Chondrocyte (in vitro differentiated cells): Measurements from ENCODE around the gene MGAT4A. TPM values are rescaled to one million over a fixed set of nuclear protein-coding genes. Genes with fewer than 3 reads are reported as not detected.

Experiments
- DNase-seq: peaks from one replicate; pipeline ENCODE4 v3.0.0; 2021; ENCODE audit warnings: mixed read lengths, low spot score
- H3K27ac Mint-ChIP-seq: one replicate; pipeline ENCODE4 v1.8.0; 2021; ENCODE audit warnings: mild to moderate bottlenecking, moderate library complexity, mixed read lengths; ENCODE audit not compliant: unreplicated experiment
- H3K27me3 Mint-ChIP-seq: 2 replicates; pipeline ENCODE4 v1.8.0; 2021; ENCODE audit warnings: low read depth, mixed read lengths
- H3K36me3 Mint-ChIP-seq: 2 replicates; pipeline ENCODE4 v1.8.0; 2021; ENCODE audit warnings: low read depth, mixed read lengths
- H3K4me1 Mint-ChIP-seq: 2 replicates; pipeline ENCODE4 v1.8.0; 2021; ENCODE audit warnings: low read depth, mild to moderate bottlenecking, mixed read lengths
- H3K4me3 Mint-ChIP-seq: one replicate; pipeline ENCODE4 v1.8.0; 2021; ENCODE audit warnings: mild to moderate bottlenecking, moderate library complexity, mixed read lengths; ENCODE audit not compliant: unreplicated experiment
- H3K9me3 Mint-ChIP-seq: 2 replicates; pipeline ENCODE4 v1.8.0; 2021; ENCODE audit warnings: low read depth, mixed read lengths
- CTCF ChIP-seq: fragments of 200-600 bp; sonication (generic); IDR thresholded peaks from 2 replicates; pipeline ENCODE4 v1.5.0; 2021; ENCODE audit warnings: antibody characterized with exemption, mild to moderate bottlenecking, moderate library complexity
- total RNA-seq: library from RNA; stranded (reverse); gene quantifications from 3 replicates; pipeline ENCODE4 v1.2.1, GENCODE V29; 2021

The MGAT4A gene
- total RNA-seq, 1 donor from 2014 or later: 2.1 TPM

DNA sequence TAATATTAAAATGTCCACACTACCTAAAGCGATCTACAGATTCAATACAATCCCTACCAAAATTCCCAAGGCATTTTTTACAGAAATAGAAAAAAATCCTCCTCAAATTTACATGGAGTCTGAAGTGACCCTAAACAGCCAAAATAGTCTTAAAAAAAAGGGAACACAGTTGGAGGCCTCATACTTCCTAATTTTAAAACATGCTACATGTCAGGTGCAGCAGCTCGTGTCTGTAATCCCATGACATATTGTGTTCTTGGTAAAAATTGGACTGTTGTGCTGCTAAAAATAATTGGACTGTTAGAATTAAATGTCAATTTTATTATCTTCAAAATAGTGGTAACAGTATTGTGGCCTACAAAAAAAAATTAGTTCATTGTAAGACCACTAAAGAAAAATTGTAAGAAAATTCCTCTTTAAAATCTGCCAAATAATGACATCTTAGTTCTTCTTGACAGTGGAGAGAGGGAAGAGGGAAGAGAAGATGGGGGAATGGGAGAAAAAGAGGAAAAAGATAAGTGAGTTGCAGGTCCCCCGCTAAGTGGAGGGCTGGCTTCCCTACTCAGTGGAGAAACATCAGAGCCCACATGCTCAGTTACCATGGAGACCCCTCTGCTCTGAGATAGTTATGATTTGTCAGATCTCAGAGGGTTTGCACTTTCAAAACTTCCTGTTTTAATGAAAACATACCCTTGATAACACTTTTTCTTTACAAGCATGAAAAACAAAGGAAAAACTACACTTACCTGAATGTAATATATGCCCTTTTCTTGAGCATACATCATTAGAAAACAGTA is 76.0 kb downstream of the MGAT4A start:
- TF ChIP-seq CTCF: no peak
- H3K4me1 Mint-ChIP-seq: no peaks in the 10 kb centered on the region
- peaks cover under 1% of the 10 kb centered on the region for H3K9me3 Mint-ChIP-seq
- peaks cover 5% of the 10 kb centered on the region for H3K27me3 Mint-ChIP-seq
- H3K27ac Mint-ChIP-seq: no peak overlapping the region
- H3K4me3 Mint-ChIP-seq: no peak overlapping the region
- DNase-seq: no peak
- H3K36me3 Mint-ChIP-seq: no peaks in the 10 kb centered on the region

DNA sequence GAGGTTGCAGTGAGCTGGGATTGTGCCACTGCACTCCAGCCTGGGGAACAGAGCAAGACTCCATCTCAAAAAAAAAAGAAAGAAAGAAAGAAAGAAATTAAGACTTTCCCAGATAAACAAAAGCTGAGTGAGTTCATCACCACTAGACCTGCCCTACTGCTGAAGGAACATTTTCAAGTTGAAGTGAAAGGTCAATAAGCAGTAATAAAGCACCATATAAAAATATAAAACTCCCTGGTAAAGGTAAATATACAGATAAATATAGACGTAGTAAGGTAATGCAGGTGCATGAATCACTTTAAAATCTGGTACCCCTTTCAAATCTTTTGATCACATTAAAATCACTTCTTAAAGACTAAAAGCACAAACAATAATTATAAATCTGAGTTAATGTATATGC is 79.9 kb downstream of the MGAT4A start:
- DNase-seq: no peak
- Mint-ChIP-seq H3K36me3 (no peaks in the 10 kb centered on the region), H3K27me3 (no peaks in the 10 kb centered on the region), H3K4me1 (peaks cover 8% of the 10 kb centered on the region), H3K4me3 (no peak overlapping the region), H3K9me3 (no peaks in the 10 kb centered on the region), H3K27ac (no peak overlapping the region)
- TF ChIP-seq CTCF: no peak

- no peak for TF ChIP-seq CTCF
- DNase-seq: no peak
- no peaks in the 10 kb centered on the region for H3K36me3 Mint-ChIP-seq
These were observed 80.9 kb downstream of the MGAT4A start for GRCh38 chr2:98649992-98650375.

DNA sequence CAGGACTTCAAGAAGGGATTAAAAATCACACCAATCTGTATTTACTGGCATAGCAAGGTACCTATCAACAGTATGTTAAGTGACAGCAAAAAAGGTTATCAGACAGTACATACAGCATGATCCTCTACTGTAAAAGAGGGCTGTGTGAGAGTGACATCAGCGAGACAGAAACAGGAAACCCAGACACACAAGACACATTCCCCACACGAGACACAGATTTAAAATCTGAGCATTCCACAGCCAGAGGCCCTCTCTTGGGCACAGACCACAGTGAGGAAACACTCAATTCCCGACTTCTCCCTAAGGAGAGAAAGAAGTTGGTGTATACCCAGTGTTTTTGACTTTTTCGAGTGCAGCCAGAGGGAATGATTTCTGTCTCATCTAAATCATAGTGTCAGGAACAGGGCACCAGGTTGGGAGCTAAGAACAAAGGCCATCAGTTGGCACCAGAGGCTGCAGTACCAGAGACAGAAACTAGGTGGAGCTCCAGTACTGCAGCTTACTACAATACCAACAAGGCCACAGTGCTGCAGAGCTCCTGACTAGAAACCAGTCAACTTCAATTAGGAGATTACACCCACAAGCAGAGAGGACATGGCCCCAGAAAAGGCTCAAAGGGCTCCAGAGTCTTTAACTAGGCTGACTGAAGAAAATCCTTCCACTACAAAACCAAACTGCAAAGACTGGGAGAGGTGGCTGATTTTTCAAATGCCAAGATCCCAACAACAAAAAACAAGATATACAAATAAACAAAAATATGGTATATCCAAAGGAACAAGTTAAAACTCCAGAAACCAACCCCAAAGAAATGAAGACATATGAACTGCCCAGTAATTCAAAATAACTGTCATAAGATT is 81.6 kb downstream of the MGAT4A start:
- TF ChIP-seq CTCF: peak; percentile 99
- Mint-ChIP-seq H3K4me3 (no peak overlapping the region), H3K36me3 (no peaks in the 10 kb centered on the region), H3K27me3 (peaks cover 4% of the 10 kb centered on the region), H3K4me1 (peaks cover 8% of the 10 kb centered on the region), H3K9me3 (no peaks in the 10 kb centered on the region), H3K27ac (peak overlapping the region; percentile 34)
- DNase-seq: no peak

More at GRCh38 chr2:98649992-98650375, 80.9 kb downstream of the MGAT4A start:
- Mint-ChIP-seq H3K9me3 (no peaks in the 10 kb centered on the region), H3K27me3 (no peaks in the 10 kb centered on the region), H3K4me1 (peaks cover 8% of the 10 kb centered on the region), H3K27ac (no peak overlapping the region), H3K4me3 (no peak overlapping the region)

DNA sequence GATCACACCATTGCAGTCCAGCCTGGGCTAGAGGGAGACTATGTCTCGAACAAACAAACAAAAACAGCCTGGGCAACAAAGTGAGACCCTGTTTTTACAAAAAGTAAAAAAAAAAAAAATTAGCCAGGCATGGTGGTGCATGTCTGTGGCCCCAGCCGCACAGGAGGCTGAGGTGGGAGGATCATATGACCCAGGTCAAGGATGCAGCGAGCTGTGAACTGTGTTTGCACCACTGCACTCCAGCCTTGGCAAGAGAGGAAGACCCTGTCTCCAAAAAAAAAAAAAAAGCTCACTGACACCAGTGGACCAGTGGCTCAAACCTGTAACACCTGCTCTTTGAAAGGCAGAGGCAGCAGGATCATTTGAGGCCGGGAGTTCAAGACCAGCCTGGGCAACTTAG is 82.5 kb downstream of the MGAT4A start:
- no peak overlapping the region for H3K4me3 Mint-ChIP-seq
- peaks cover 8% of the 10 kb centered on the region for H3K4me1 Mint-ChIP-seq
- no peak for TF ChIP-seq CTCF
- H3K36me3 Mint-ChIP-seq: no peaks in the 10 kb centered on the region
- H3K27me3 Mint-ChIP-seq: peaks cover 8% of the 10 kb centered on the region
- no peak overlapping the region for H3K27ac Mint-ChIP-seq
- DNase-seq: no peak
- H3K9me3 Mint-ChIP-seq: no peaks in the 10 kb centered on the region
